ENCODE results near the gene ARMC2. TPM values are rescaled to one million over a fixed set of nuclear protein-coding genes. Genes with fewer than 3 reads are reported as not detected.

Gene ARMC2
- total and polyA plus RNA-seq, 2 of the 8 experiments (the other 6 are each of a cell fraction or from before 2014, with no cell fraction given) = 1.6 to 4.4 TPM

DNA sequence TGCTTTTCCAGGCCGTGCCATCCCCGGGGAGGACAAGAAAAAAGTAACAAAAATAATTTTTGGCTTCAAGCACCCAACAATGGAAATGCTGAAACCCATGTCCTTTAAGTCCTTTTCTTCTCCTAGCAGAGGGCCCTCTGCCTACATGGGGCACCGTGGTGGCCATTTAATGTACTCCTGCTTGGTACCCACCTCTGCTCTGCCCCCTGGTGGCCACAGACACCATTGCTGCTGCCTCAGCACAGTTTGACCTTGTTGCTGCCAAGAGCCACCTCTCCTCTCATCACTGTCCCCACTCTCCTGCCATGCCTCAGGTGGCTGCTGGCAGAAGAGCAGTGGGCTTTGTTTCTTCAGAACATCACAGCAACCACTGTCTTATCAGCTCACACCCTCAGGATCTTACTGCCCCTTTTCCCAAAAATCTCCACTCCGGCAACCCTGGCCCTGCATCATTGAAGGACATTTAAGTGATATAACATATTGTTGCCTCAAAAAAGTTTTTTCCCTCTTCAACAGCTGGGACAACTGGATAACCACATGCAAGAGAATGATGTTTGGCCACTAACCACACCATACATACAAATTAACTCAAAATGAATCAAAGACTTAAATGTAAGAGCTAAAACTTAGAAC is 12.9 kb upstream of the ARMC2 start:
- Histone ChIP-seq H3K18ac (ENCODE audit: extremely low read depth, low read length) (no peak overlapping the region), H4K5ac (ENCODE audit: insufficient read length, low read depth, low read length) (no peak overlapping the region), H3K79me2 (ENCODE audit: control insufficient read depth in 1 of 2, insufficient read depth in 2 of 2, low read length in 2 of 2) (no peaks in the 10 kb centered on the region), H3K9me3 (ENCODE audit: insufficient read depth in 2 of 2, low read depth in 1 of 2, low read length in 1 of 2) (no peaks in the 10 kb centered on the region), H3K4me3 (ENCODE audit: extremely low read depth in 1 of 4, insufficient read depth in 2 of 4, low read depth in 3 of 4, low read length in 4 of 4) (no peak overlapping the region), H3K23me2 (ENCODE audit: low read depth, low read length) (peaks cover 4% of the 10 kb centered on the region), H2BK5ac (ENCODE audit: low read depth, low read length) (no peak overlapping the region), H3K23ac (ENCODE audit: insufficient read length) (no peak overlapping the region), H3K79me1 (ENCODE audit: low read depth, low read length) (no peaks in the 10 kb centered on the region), H3K9ac (replicated peaks in 1 of 4; ENCODE audit: extremely low read depth in 1 of 4, low read depth in 3 of 4, low read length in 3 of 4) (no peak overlapping the region), H2BK12ac (ENCODE audit: low read depth, low read length) (no peak overlapping the region), H2BK20ac (ENCODE audit: low read length) (no peak overlapping the region), H3K27ac (ENCODE audit: low read depth, low read length) (no peak overlapping the region), H3K27me3 (replicated peaks in 1 of 4; ENCODE audit: control insufficient read depth in 3 of 4, extremely low read depth in 1 of 4, insufficient read depth in 3 of 4, low read length in 3 of 4) (no peaks in the 10 kb centered on the region), H2AK5ac (ENCODE audit: low read depth, low read length) (no peak overlapping the region), H4K20me1 (replicated peaks in 1 of 2; ENCODE audit: control insufficient read depth in 1 of 2, insufficient read depth in 2 of 2, low read length in 2 of 2) (no peaks in the 10 kb centered on the region), H3K14ac (ENCODE audit: insufficient read length) (no peak overlapping the region), H3K4me2 (ENCODE audit: insufficient read depth in 1 of 2, low read depth in 2 of 2, low read length in 2 of 2) (no peak overlapping the region), H3K56ac (replicated peaks; ENCODE audit: insufficient read length, low read depth, low read length) (no peak overlapping the region), H2BK15ac (ENCODE audit: low read length) (no peak overlapping the region), H3K36me3 (ENCODE audit: control insufficient read depth in 2 of 4, insufficient read depth in 4 of 4, low read length in 3 of 4) (no peaks in the 10 kb centered on the region), H3K4me1 (replicated peaks in 1 of 4; ENCODE audit: control insufficient read depth in 3 of 4, insufficient read depth in 4 of 4, low read length in 3 of 4) (peaks cover 3 to 8% (median 6%) of the 10 kb centered on the region in 4 experiments; a peak in 6 of 7 replicates), H4K8ac (ENCODE audit: extremely low read depth, insufficient read depth, low read length) (no peak overlapping the region), H4K91ac (replicated peaks; ENCODE audit: insufficient read length, low read length) (no peak overlapping the region), H2BK120ac (replicated peaks; ENCODE audit: low read depth, low read length) (no peak overlapping the region), H2AFZ (ENCODE audit: low read length) (no peak overlapping the region), H3K4ac (replicated peaks; ENCODE audit: insufficient read length, low read depth, low read length) (no peak overlapping the region)
- WGBS, 2 experiments (ENCODE audit: extremely low coverage in 1 of 2, insufficient coverage in 1 of 2, insufficient read length in 1 of 2, insufficient replicate concordance in 2 of 2, low coverage in 1 of 2, low lambda C conversion rate in 2 of 2, missing lambda C conversion rate in 1 of 2) = 46% methylated on average over 4 of the region's 4 CpGs; no CpG with 5 or more reads in 1 of the 2 experiments
- POLR2A ChIA-PET (ENCODE audit: partially characterized antibody) = interaction anchor here (1.1 kb wide), 1 partner anchor 273 kb away, joined by 3 read pairs; no protein-coding TSS in a partner anchor
- FAIRE-seq = peak; percentile 91
- DNase-seq (ENCODE audit: low read depth in 1 of 2, low spot score in 2 of 2) = peak in 1 of 2 experiments; percentile 91
- CTCF ChIA-PET (ENCODE audit: partially characterized antibody) = interaction anchor here (0.8 to 7.0 kb wide), 20 partner anchors 12 to 316 kb away, joined by 3 to 117 read pairs (median 4); partner anchors contain the start of gene ARMC2
- TF ChIP-seq ASH2L (IDR thresholded peaks at IDR 0.05; ENCODE audit: low read length) (no peak), CBX8 (IDR thresholded peaks at IDR 0.05; ENCODE audit: borderline replicate concordance, low read depth, low read length) (no peak), BRCA1 (IDR thresholded peaks at IDR 0.05; ENCODE audit: low read depth, low read length) (no peak), TAF7 (optimal IDR thresholded peaks at IDR 0.05; ENCODE audit: borderline replicate concordance, low read depth, low read length) (no peak)
- TF ChIP-seq, protein P1, sequence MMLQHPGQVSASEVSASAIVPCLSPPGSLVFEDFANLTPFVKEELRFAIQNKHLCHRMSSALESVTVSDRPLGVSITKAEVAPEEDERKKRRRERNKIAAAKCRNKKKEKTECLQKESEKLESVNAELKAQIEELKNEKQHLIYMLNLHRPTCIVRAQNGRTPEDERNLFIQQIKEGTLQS (IDR thresholded peaks at IDR 0.05; ENCODE audit: insufficient read depth, low read depth, low read length) = no peak
- TF ChIP-seq, protein P2, sequence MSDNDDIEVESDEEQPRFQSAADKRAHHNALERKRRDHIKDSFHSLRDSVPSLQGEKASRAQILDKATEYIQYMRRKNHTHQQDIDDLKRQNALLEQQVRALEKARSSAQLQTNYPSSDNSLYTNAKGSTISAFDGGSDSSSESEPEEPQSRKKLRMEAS (IDR thresholded peaks at IDR 0.05) = no peak
- TF ChIP-seq, protein P3, sequence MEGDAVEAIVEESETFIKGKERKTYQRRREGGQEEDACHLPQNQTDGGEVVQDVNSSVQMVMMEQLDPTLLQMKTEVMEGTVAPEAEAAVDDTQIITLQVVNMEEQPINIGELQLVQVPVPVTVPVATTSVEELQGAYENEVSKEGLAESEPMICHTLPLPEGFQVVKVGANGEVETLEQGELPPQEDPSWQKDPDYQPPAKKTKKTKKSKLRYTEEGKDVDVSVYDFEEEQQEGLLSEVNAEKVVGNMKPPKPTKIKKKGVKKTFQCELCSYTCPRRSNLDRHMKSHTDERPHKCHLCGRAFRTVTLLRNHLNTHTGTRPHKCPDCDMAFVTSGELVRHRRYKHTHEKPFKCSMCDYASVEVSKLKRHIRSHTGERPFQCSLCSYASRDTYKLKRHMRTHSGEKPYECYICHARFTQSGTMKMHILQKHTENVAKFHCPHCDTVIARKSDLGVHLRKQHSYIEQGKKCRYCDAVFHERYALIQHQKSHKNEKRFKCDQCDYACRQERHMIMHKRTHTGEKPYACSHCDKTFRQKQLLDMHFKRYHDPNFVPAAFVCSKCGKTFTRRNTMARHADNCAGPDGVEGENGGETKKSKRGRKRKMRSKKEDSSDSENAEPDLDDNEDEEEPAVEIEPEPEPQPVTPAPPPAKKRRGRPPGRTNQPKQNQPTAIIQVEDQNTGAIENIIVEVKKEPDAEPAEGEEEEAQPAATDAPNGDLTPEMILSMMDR (IDR thresholded peaks at IDR 0.05; ENCODE audit: control extremely low read depth in 1 of 3, insufficient read depth in 1 of 3, low read depth in 1 of 3, low read length in 3 of 3) = peak; percentile 93 to 99 (median 98)

All from H1 (cell line).